GM18505 (cell line): ENCODE data around the gene EIF2D.

Source experiments
- ATAC-seq: cut with Tn5 transposase; IDR thresholded peaks from one replicate; pipeline ENCODE4 v1.9.1; 2021; ENCODE audit not compliant: unreplicated experiment
- POLR2A ChIP-seq: IDR thresholded peaks from 4 replicates; pipeline ENCODE4 v1.6.1; 2011; ENCODE audit warnings: borderline replicate concordance; ENCODE audit not compliant: insufficient read depth, insufficient read length; ENCODE audit errors: extremely low read depth

The EIF2D gene

DNA sequence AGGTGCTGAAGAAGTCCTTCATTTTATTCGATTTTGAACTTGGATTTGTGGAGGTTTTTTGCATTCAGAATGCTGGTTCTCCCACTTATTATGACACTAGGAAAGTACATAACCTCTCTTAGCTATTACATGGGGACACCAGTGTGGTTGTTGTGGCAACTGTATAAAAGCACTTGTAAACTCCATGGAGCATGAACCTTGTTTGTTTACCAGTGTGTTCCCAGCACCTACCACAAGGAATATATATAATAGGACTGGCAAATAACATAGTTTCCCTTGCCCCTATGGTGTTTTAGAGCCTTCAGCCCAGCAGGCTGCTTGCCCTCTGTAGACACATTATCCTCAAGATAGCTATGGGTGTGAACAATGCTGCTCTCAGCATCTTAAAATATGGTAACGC is 61.8 kb downstream of the EIF2D start:
- no peak for TF ChIP-seq POLR2A
- ATAC-seq, result no peak

DNA sequence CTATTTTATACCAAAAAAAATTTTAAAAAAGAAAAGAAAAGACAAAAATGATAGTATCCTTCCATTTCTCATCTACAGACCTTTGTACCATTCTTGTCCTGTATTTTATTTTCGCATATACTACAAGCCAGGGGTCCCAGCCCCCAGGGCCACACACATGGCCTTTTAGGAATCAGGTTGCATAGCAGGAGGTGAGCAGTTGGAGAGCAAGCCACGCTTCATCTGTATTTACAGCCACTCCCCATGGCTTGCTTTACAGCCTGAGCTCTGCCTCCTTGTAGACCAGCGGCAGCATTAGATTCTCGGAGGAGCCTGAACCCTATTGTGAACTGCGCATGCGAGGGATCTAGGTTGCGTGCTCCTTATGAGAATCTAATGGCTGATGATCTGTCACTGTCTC is 65.2 kb downstream of the EIF2D start:
- TF ChIP-seq POLR2A, result no peak
- no peak for ATAC-seq

DNA sequence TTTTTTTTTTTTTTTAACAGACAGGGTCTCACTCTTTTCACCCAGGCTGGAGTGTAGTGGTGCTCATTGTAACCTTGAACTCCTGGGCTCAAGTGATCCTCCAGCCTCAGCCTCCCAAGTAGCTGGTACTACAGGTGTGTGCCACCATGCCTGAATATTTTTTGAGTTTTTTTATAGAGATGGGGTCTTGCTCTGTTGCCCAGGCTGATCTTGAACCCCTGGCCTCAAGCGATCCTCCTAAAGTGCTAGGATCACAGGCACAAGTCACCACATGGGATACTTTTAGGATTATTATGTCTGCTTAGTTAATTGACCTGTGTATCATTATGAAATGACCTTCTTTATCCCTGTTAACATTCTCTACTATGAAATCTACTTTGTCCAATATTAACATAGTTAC is 66.9 kb downstream of the EIF2D start:
- no peak for ATAC-seq
- no peak for TF ChIP-seq POLR2A

DNA sequence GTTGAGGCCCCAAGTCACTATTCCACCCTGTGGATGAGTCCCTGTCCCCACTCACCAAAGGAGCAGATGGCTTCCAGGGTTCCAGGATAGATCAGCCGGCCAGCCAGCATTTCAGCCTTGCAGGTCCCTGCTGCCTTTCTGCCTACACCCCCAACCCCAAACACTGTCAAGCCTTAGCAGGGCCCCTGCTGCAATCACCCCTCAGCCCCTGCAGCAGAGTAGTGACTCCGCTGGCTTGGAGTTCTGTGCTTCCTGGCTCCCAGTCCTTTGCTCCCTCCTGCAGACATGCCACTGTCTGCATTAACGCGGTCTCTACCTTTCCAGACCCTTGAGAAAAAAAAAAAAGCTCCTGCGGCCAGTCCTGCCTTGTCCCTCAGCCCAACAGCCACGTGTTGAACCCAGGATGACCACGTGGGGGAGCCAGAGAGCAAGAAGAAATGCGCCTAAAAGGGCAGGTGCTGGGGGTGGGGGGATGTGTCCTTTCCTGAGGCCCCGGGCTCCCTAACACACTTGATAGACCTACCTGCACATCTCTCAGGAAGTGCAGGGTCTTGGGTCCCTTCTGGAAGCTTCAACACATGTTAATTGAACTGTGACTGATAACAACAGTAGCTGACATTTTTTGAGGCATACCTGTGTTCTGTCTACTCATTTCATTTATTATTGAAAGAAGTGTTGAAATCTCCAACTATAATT is 67.6 kb downstream of the EIF2D start:
- no peak for ATAC-seq
- no peak for TF ChIP-seq POLR2A
